H1 (cell line): ENCODE data around the gene COPZ2. TPM values are rescaled to one million over a fixed set of nuclear protein-coding genes. Genes with fewer than 3 reads are reported as not detected.

Source experiments
- CTCF ChIA-PET: fragments of 300-600 bp; sonication (Branson Sonifier 250); formaldehyde crosslinking; loops from one replicate; lab custom pipeline; 2021; ENCODE audit not compliant: partially characterized antibody; lab: Charles Lee
- POLR2A ChIA-PET: fragments of 300-600 bp; sonication (Branson Sonifier 250); formaldehyde crosslinking; loops from one replicate; lab custom pipeline; 2021; ENCODE audit warnings: inconsistent platforms; ENCODE audit not compliant: partially characterized antibody; lab: Charles Lee
- DNase-seq, 2 experiments: peaks; one replicate each; pipeline versions ENCODE4 v3.0.0 to v3.0.0-alpha.2; 2010 to 2022; ENCODE audit warnings: low spot score in 2 of 2, low read depth in 1 of 2, mixed read lengths in 1 of 2
- FAIRE-seq: peaks from 2 replicates; lab custom pipeline; 2011; peaks lifted over from hg19 to GRCh38; lab: Jason Lieb, UNC
- H2AFZ ChIP-seq: 2 replicates; pipeline ENCODE4 v1.8.1; 2012; ENCODE audit warnings: low read length, inconsistent platforms
- H2AK5ac ChIP-seq: 2 replicates; pipeline ENCODE4 v1.6.1; 2013; ENCODE audit warnings: low read depth, low read length
- H2BK120ac ChIP-seq: replicated peaks from 2 replicates; pipeline ENCODE3; 2013; ENCODE audit warnings: low read depth, low read length, inconsistent platforms
- H2BK12ac ChIP-seq: 2 replicates; pipeline ENCODE4 v1.6.1; 2013; ENCODE audit warnings: low read depth, low read length
- H2BK15ac ChIP-seq: 2 replicates; pipeline ENCODE4 v1.6.1; 2013; ENCODE audit warnings: low read length
- H2BK20ac ChIP-seq: 2 replicates; pipeline ENCODE4 v1.6.1; 2013; ENCODE audit warnings: low read length
- H2BK5ac ChIP-seq: 2 replicates; pipeline ENCODE4 v1.6.1; 2013; ENCODE audit warnings: low read depth, low read length
- H3K14ac ChIP-seq: 2 replicates; pipeline ENCODE4 v1.6.1; 2013; ENCODE audit warnings: inconsistent platforms; ENCODE audit not compliant: insufficient read length
- H3K18ac ChIP-seq: 2 replicates; pipeline ENCODE4 v1.6.1; 2013; ENCODE audit warnings: low read length; ENCODE audit errors: extremely low read depth
- H3K23ac ChIP-seq: 2 replicates; pipeline ENCODE4 v1.6.1; 2013; ENCODE audit warnings: inconsistent platforms; ENCODE audit not compliant: insufficient read length
- H3K23me2 ChIP-seq: 2 replicates; pipeline ENCODE4 v1.6.1; 2013; ENCODE audit warnings: low read depth, low read length
- H3K27ac ChIP-seq: 2 replicates; pipeline ENCODE4 v1.6.1; 2011; ENCODE audit warnings: low read depth, low read length, inconsistent platforms
- H3K27me3 ChIP-seq, 4 experiments: replicated peaks in 1 of 4; 1 replicate in 1 of 4; 2 replicates in 3 of 4; pipeline versions ENCODE4 v1.6.1 to v1.8.1; 2011 to 2013; ENCODE audit warnings: low read length in 3 of 4, mild to moderate bottlenecking in 3 of 4, inconsistent platforms in 2 of 4, mixed read lengths in 2 of 4, moderate library complexity in 1 of 4; ENCODE audit not compliant: control insufficient read depth in 3 of 4, insufficient read depth in 3 of 4; ENCODE audit errors: extremely low read depth in 1 of 4
- H3K36me3 ChIP-seq, 4 experiments: 2 replicates each; pipeline versions ENCODE4 v1.6.1 to v1.8.1; 2011 to 2013; ENCODE audit warnings: mild to moderate bottlenecking in 4 of 4, low read length in 3 of 4, moderate library complexity in 2 of 4, control low read depth in 1 of 4, inconsistent platforms in 1 of 4; ENCODE audit not compliant: insufficient read depth in 4 of 4, control insufficient read depth in 2 of 4
- H3K4ac ChIP-seq: replicated peaks from 2 replicates; pipeline ENCODE3; 2013; ENCODE audit warnings: low read length, low read depth, mixed read lengths, inconsistent platforms; ENCODE audit not compliant: insufficient read length
- H3K4me1 ChIP-seq, 4 experiments: replicated peaks in 1 of 4; 1 replicate in 1 of 4; 2 replicates in 3 of 4; pipeline versions ENCODE4 v1.6.1 to v1.8.1; 2011 to 2013; ENCODE audit warnings: low read length in 3 of 4, inconsistent platforms in 2 of 4, mixed read lengths in 1 of 4; ENCODE audit not compliant: insufficient read depth in 4 of 4, control insufficient read depth in 3 of 4
- H3K4me2 ChIP-seq, 2 experiments: 2 replicates each; pipeline versions ENCODE4 v1.6.1 to v1.8.1; 2011 to 2013; ENCODE audit warnings: low read depth in 2 of 2, low read length in 2 of 2, control low read depth in 1 of 2, inconsistent platforms in 1 of 2, mild to moderate bottlenecking in 1 of 2; ENCODE audit not compliant: insufficient read depth in 1 of 2
- H3K4me3 ChIP-seq, 4 experiments: fragments of 200-600, 300-600 bp in 1 of 4; sonication (generic), shearing (Covaris generic), sonication (Bioruptor Twin) in 1 of 4; 2 replicates each; pipeline versions ENCODE4 v1.5.1 to v1.8.1; 2011 to 2016; ENCODE audit warnings: low read length in 4 of 4, low read depth in 3 of 4, control low read depth in 2 of 4, inconsistent platforms in 2 of 4, mild to moderate bottlenecking in 2 of 4, mixed read lengths in 1 of 4, moderate library complexity in 1 of 4; ENCODE audit not compliant: insufficient read depth in 2 of 4; ENCODE audit errors: extremely low read depth in 1 of 4
- H3K56ac ChIP-seq: replicated peaks from 2 replicates; pipeline ENCODE3; 2013; ENCODE audit warnings: low read depth, mild to moderate bottlenecking, mixed read lengths, low read length, inconsistent platforms; ENCODE audit not compliant: insufficient read length
- H3K79me1 ChIP-seq: 2 replicates; pipeline ENCODE4 v1.6.1; 2013; ENCODE audit warnings: low read depth, low read length, control low read depth
- H3K79me2 ChIP-seq, 2 experiments: 2 replicates each; pipeline versions ENCODE4 v1.6.1 to v1.8.1; 2012 to 2013; ENCODE audit warnings: low read length in 2 of 2, mild to moderate bottlenecking in 2 of 2, inconsistent platforms in 1 of 2; ENCODE audit not compliant: insufficient read depth in 2 of 2, control insufficient read depth in 1 of 2
- H3K9ac ChIP-seq, 4 experiments: replicated peaks in 1 of 4; 1 replicate in 1 of 4; 2 replicates in 3 of 4; pipeline versions ENCODE4 v1.6.1 to v1.8.1; 2011 to 2013; ENCODE audit warnings: low read depth in 3 of 4, low read length in 3 of 4, control low read depth in 2 of 4, mild to moderate bottlenecking in 2 of 4, moderate library complexity in 2 of 4, inconsistent platforms in 1 of 4; ENCODE audit errors: extremely low read depth in 1 of 4
- H3K9me3 ChIP-seq, 2 experiments: 2 replicates each; pipeline versions ENCODE4 v1.6.1 to v1.8.1; 2012 to 2013; ENCODE audit warnings: mild to moderate bottlenecking in 2 of 2, moderate library complexity in 2 of 2, control low read depth in 1 of 2, inconsistent platforms in 1 of 2, low read depth in 1 of 2, low read length in 1 of 2, mixed read lengths in 1 of 2; ENCODE audit not compliant: insufficient read depth in 2 of 2
- H4K20me1 ChIP-seq, 2 experiments: replicated peaks in 1 of 2; 2 replicates each; pipeline versions ENCODE3 to v1.8.1; 2011 to 2013; ENCODE audit warnings: inconsistent platforms in 2 of 2, low read length in 2 of 2, mild to moderate bottlenecking in 1 of 2; ENCODE audit not compliant: insufficient read depth in 2 of 2, control insufficient read depth in 1 of 2
- H4K5ac ChIP-seq: 2 replicates; pipeline ENCODE4 v1.6.1; 2013; ENCODE audit warnings: low read length, low read depth, mixed read lengths, inconsistent platforms; ENCODE audit not compliant: insufficient read length
- H4K8ac ChIP-seq: 2 replicates; pipeline ENCODE4 v1.8.0; 2013; ENCODE audit warnings: mild to moderate bottlenecking, moderate library complexity, low read length, inconsistent platforms; ENCODE audit not compliant: insufficient read depth; ENCODE audit errors: extremely low read depth
- H4K91ac ChIP-seq: replicated peaks from 2 replicates; pipeline ENCODE3; 2013; ENCODE audit warnings: low read length, mixed read lengths, inconsistent platforms; ENCODE audit not compliant: insufficient read length
- CBX8 ChIP-seq: fragments of 300-800, 300-1000 bp; sonication (generic); IDR thresholded peaks from 2 replicates; pipeline ENCODE4 v1.7.1; 2016; ENCODE audit warnings: low read depth, low read length, borderline replicate concordance
- KDM5A ChIP-seq: fragments of 200-600 bp; IDR thresholded peaks from 2 replicates; pipeline ENCODE4 v1.7.1; 2012; ENCODE audit warnings: mild to moderate bottlenecking, low read length, inconsistent platforms, mixed read lengths
- POLR2AphosphoS5 ChIP-seq: IDR thresholded peaks from 2 replicates; pipeline ENCODE4 v1.6.1; 2011; ENCODE audit warnings: low read depth, low read length
- SP4 ChIP-seq: IDR thresholded peaks from 2 replicates; pipeline ENCODE4 v1.6.1; 2012; ENCODE audit warnings: low read length, inconsistent platforms
- WGBS, 2 experiments: shearing (Covaris generic) in 1 of 2; methylation state at CpG; one replicate each; pipeline versions ENCODE4 v1.1.6 to v1.1.7; 2013 to 2015; ENCODE audit warnings: low lambda C conversion rate in 2 of 2, mixed read lengths in 2 of 2, inconsistent platforms in 1 of 2, low coverage in 1 of 2, missing lambda C conversion rate in 1 of 2; ENCODE audit not compliant: insufficient replicate concordance in 2 of 2, insufficient coverage in 1 of 2, insufficient read length in 1 of 2; ENCODE audit errors: extremely low coverage in 1 of 2, missing lambda C conversion rate in 1 of 2; 5-methylcytosine and 5-hydroxymethylcytosine counted together
- polyA plus RNA-seq, 7 experiments: library from polyadenylated mRNA; depleted of rRNA in 3 of 7; stranded (reverse) in 5 of 7; unstranded in 2 of 7; fragments of >200 nt in 5 of 7; fragments of 200-250 nt in 2 of 7; gene quantifications; 1 replicate in 5 of 7; 2 replicates in 1 of 7; 4 replicates in 1 of 7; pipeline versions ENCODE4 v1.2.1 to v1.2.3, GENCODE V29; 2011 to 2013; ENCODE audit warnings: missing spikeins in 2 of 7, mixed read lengths in 2 of 7
- total RNA-seq: library from RNA; stranded (reverse); fragmentation: NEBNext Ultra II Directional; extraction: Animal tissue kit (Norgen Biotek cat#: 25700); gene quantifications from 2 replicates; pipeline ENCODE4 v1.2.1, GENCODE V29; 2021

COPZ2 gene
- total and polyA plus RNA-seq, 2 of the 8 experiments (the other 6 are each of a cell fraction or from before 2014, with no cell fraction given), result 0.24 TPM; not detected in 1

DNA sequence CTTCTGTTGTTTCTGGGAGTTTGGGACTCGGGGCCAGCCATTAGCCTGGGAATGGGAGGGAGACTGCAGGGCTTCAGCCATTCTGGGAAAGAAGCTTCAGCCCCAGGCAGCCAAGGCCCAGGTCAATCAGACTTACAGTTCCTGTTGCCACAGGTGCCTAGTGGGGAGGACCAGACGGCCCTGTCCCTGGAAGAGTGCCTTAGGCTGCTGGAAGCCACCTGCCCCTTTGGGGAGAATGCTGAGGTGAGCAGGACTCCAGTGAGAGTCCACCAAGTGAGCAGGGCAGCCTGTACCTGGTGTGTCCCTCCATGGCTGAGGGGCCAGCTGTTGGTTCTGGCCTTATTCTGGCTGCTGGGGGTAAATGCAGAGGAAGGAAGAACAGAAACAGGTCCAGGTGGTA is 19.3 kb upstream of the COPZ2 start:
- Histone ChIP-seq H2BK15ac (no peak overlapping the region), H2BK120ac (no peak overlapping the region), H3K23me2 (peaks cover 6% of the 10 kb centered on the region; the same call in 1 of the 2 replicates), H3K79me1 (peaks cover 17% of the 10 kb centered on the region), H3K27ac (peak overlapping the region; percentile 88; the same call in 1 of the 2 replicates), H2AFZ (no peak overlapping the region), H3K4ac (no peak overlapping the region), H3K79me2 (peaks cover 13 to 72% of the 10 kb centered on the region in 2 experiments), H2BK20ac (no peak overlapping the region), H3K36me3 (peaks cover 28 to 68% (median 49%) of the 10 kb centered on the region in 4 experiments), H2BK5ac (peak overlapping the region; percentile 99), H4K20me1 (peaks cover 12 to 31% of the 10 kb centered on the region in 2 experiments), H4K5ac (no peak overlapping the region), H3K23ac (no peak overlapping the region), H3K9ac (peak overlapping the region in 1 of 4 experiments; percentile 88; a peak in 1 of 7 replicates)
- WGBS, 2 experiments, result 72% methylated on average over 2 of the region's 2 CpGs; no CpG with 5 or more reads in 1 of the 2 experiments
- ChIA-PET CTCF (interaction anchor here (0.6 to 14.5 kb wide), 9 partner anchors 8 to 206 kb away, joined by 3 to 203 read pairs (median 15); no protein-coding TSS in a partner anchor), POLR2A (interaction anchor here (0.5 to 41.8 kb wide), 13 partner anchors 9 to 1928 kb away, joined by 3 to 1227 read pairs (median 6); partner anchors contain the start of genes CBX1, COPZ2, NFE2L1 and PNPO)
- FAIRE-seq, result no peak
- no peak for TF ChIP-seq KDM5A
- no peak for TF ChIP-seq CBX8
- no peak for TF ChIP-seq SP4
- TF ChIP-seq POLR2AphosphoS5, result 0 out of 2 replicates have a peak, but pooled peaks have one; percentile 24
- TF ChIP-seq, all 59 proteins: peak for 1
- Histone ChIP-seq H4K91ac (no peak overlapping the region), H3K4me1 (peaks cover 16 to 43% (median 24%) of the 10 kb centered on the region in 4 experiments), H3K56ac (no peak overlapping the region), H3K18ac (peak overlapping the region; percentile 88), H3K9me3 (no peaks in the 10 kb centered on the region), H2AK5ac (peak overlapping the region; percentile 91; the same call in 1 of the 2 replicates), H3K4me3 (peak overlapping the region in 1 of 4 experiments; percentile 98; a peak in 2 of 8 replicates), H4K8ac (peak overlapping the region; percentile 7), H2BK12ac (peak overlapping the region; percentile 98), H3K27me3 (no peaks in the 10 kb centered on the region), H3K4me2 (peak overlapping the region; percentile 89 to 90), H3K14ac (no peak overlapping the region)
- DNase-seq, result no peak
